K562 (cell line): ENCODE results near the gene SAMD11. TPM values are rescaled to one million over a fixed set of nuclear protein-coding genes. Genes with fewer than 3 reads are reported as not detected.

ENCODE experiments used
- REST ChIP-seq, 2 experiments: fragments of 450-650 bp; formaldehyde crosslinking in 1 of 2; IDR thresholded peaks; 2 replicates each; pipeline versions ENCODE4 v1.4.0 to v1.6.1; 2014 to 2020; ENCODE audit warnings: mild to moderate bottlenecking in 2 of 2, borderline replicate concordance in 1 of 2, low read depth in 1 of 2
- ZNF143 ChIP-seq: sonication (generic); formaldehyde crosslinking; IDR thresholded peaks from 2 replicates; pipeline ENCODE4 v1.9.0; 2022; ENCODE audit warnings: mild to moderate bottlenecking, missing genetic modification reagents
- polyA plus RNA-seq, 8 experiments: library from polyadenylated mRNA; depleted of rRNA in 4 of 8; stranded (reverse) in 5 of 8; unstranded in 3 of 8; fragments of >200 nt; fragmentation: Nextera tagmentation in 2 of 8; fragmentation: Illumina TruSeq in 1 of 8; extraction: Ambion mirVana in 2 of 8; extraction: Trizol in 1 of 8; gene quantifications; 2 replicates each; pipeline versions ENCODE4 v1.2.1 to v1.2.3, GENCODE V29; 2011 to 2014; ENCODE audit warnings: inconsistent platforms in 1 of 8, missing spikeins in 1 of 8
- total RNA-seq, 7 experiments: library from RNA; depleted of rRNA in 6 of 7; stranded (reverse); fragments of >200 nt in 6 of 7; fragmentation: Illumina TruSeq in 2 of 7; extraction: Trizol in 2 of 7; gene quantifications; 2 replicates each; pipeline versions ENCODE4 v1.2.1 to v1.2.3, GENCODE V29; 2011 to 2021; ENCODE audit warnings: low replicate concordance in 1 of 7

Gene SAMD11
- total and polyA plus RNA-seq, 9 of the 15 experiments (the other 6 are each of a cell fraction or from before 2014, with no cell fraction given) = 0.07 to 0.82 (median 0.11) TPM; not detected in 2

- no peak for TF ChIP-seq REST (IDR thresholded peaks at IDR 0.05; ENCODE audit: borderline replicate concordance)
- no peak for TF ChIP-seq REST (CRISPR knock-in tag; IDR thresholded peaks at IDR 0.05; ENCODE audit: low read depth)
- TF ChIP-seq ZNF143 = no peak
- TF ChIP-seq, all 486 proteins: peak for 5
Observed at GRCh38 chr1:969260-969855, 45.6 kb downstream of the SAMD11 start (continued).
